Tibial nerve (tissue), 4 donors: ENCODE data around the gene MYOM1. TPM values are rescaled to one million over a fixed set of nuclear protein-coding genes. Genes with fewer than 3 reads are reported as not detected.

Source experiments
- DNase-seq, 2 donors: peaks; one replicate each; pipeline ENCODE4 v3.0.0-alpha.2; 2019; ENCODE audit warnings: low spot score in 2 of 2
- H3K27ac ChIP-seq, 4 donors: fragments of 200-600 bp; sonication (generic) in 3 of 4; one replicate each; pipeline ENCODE4 v1.5.1; 2017 to 2019; ENCODE audit warnings: mild to moderate bottlenecking in 1 of 4
- H3K27me3 ChIP-seq, 2 donors: fragments of 200-600 bp; sonication (generic) in 1 of 2; one replicate each; pipeline versions ENCODE4 v1.5.1 to v1.6.0; 2017 to 2019
- H3K36me3 ChIP-seq, 3 donors: fragments of 200-600 bp; sonication (generic); one replicate each; pipeline ENCODE4 v1.5.1; 2018 to 2019
- H3K4me1 ChIP-seq, 4 donors: fragments of 200-600 bp; sonication (generic) in 3 of 4; one replicate each; pipeline ENCODE4 v1.5.1; 2017 to 2019
- H3K4me3 ChIP-seq, 4 donors: fragments of 200-600 bp; sonication (generic) in 3 of 4; one replicate each; pipeline ENCODE4 v1.5.1; 2017 to 2019; ENCODE audit warnings: mild to moderate bottlenecking in 1 of 4, moderate library complexity in 1 of 4
- H3K9me3 ChIP-seq, 4 donors: fragments of 200-600 bp; sonication (generic) in 3 of 4; one replicate each; pipeline ENCODE4 v1.5.1; 2017 to 2019
- EP300 ChIP-seq, 2 donors: sonication (generic); formaldehyde crosslinking; IDR thresholded peaks; one replicate each; pipeline ENCODE4 v1.6.1; 2017; ENCODE audit warnings: antibody characterized with exemption in 2 of 2, mild to moderate bottlenecking in 1 of 2
- POLR2A ChIP-seq, 2 donors: fragments of 450-650 bp; IDR thresholded peaks; one replicate each; pipeline ENCODE4 v1.6.1; 2017; ENCODE audit warnings: antibody characterized with exemption in 2 of 2, mild to moderate bottlenecking in 2 of 2, moderate library complexity in 2 of 2
- WGBS, 2 donors: methylation state at CpG; one replicate each; pipeline ENCODE4 v1.1.5; 2018; 5-methylcytosine and 5-hydroxymethylcytosine counted together
- total RNA-seq, 4 donors: library from RNA; depleted of rRNA; stranded (reverse); fragments of >200 nt; gene quantifications; one replicate each; pipeline ENCODE4 v1.1.0, GENCODE V29; 2016
- TF ChIP-seq, protein P1 (sequence below), 5 experiments: fragments of 200-600 bp in 3 of 5; fragments of 450-650 bp in 2 of 5; sonication (generic) in 3 of 5; IDR thresholded peaks; one replicate each; pipeline ENCODE4 v1.5.1; 2016 to 2019; ENCODE audit warnings: antibody characterized with exemption in 5 of 5, mild to moderate bottlenecking in 3 of 5, moderate library complexity in 2 of 5

MYOM1 gene
- total RNA-seq, 4 donors from 2014 or later: 3.0 to 8.1 (median 5.6) TPM

- Histone ChIP-seq H3K9me3 (no peaks in the 10 kb centered on the region), H3K4me3 (no peak overlapping the region), H3K27ac (peak overlapping the region in 2 of 4 donors; percentile 21 to 57), H3K27me3 (no peaks in the 10 kb centered on the region), H3K36me3 (peaks cover 0 to 10% (median 0%) of the 10 kb centered on the region in 3 donors), H3K4me1 (peaks cover 0 to 25% (median 2%) of the 10 kb centered on the region in 4 donors)
- TF ChIP-seq POLR2A (IDR thresholded peaks at IDR 0.05): no peak
- TF ChIP-seq, protein P1, sequence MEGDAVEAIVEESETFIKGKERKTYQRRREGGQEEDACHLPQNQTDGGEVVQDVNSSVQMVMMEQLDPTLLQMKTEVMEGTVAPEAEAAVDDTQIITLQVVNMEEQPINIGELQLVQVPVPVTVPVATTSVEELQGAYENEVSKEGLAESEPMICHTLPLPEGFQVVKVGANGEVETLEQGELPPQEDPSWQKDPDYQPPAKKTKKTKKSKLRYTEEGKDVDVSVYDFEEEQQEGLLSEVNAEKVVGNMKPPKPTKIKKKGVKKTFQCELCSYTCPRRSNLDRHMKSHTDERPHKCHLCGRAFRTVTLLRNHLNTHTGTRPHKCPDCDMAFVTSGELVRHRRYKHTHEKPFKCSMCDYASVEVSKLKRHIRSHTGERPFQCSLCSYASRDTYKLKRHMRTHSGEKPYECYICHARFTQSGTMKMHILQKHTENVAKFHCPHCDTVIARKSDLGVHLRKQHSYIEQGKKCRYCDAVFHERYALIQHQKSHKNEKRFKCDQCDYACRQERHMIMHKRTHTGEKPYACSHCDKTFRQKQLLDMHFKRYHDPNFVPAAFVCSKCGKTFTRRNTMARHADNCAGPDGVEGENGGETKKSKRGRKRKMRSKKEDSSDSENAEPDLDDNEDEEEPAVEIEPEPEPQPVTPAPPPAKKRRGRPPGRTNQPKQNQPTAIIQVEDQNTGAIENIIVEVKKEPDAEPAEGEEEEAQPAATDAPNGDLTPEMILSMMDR (IDR thresholded peaks at IDR 0.05): no peak
- TF ChIP-seq EP300 (IDR thresholded peaks at IDR 0.05): no peak
- WGBS, 2 donors: 66 to 68% methylated on average over 2 of the region's 2 CpGs
- DNase-seq: no peak
Observed at GRCh38 chr18:3218819-3219218, 949 bp downstream of the MYOM1 start.

- TF ChIP-seq EP300 (IDR thresholded peaks at IDR 0.05) (no peak), POLR2A (IDR thresholded peaks at IDR 0.05) (no peak)
- TF ChIP-seq, protein P1 (IDR thresholded peaks at IDR 0.05): no peak
Observed at GRCh38 chr18:3217948-3218647, 1.7 kb downstream of the MYOM1 start.

GRCh38 chr18:3216987-3217386, 2.8 kb downstream of the MYOM1 start:
- peak overlapping the region in 2 of 4 donors; percentile 29 to 58 for H3K27ac ChIP-seq
- H3K27me3 ChIP-seq: no peaks in the 10 kb centered on the region
- no peaks in the 10 kb centered on the region for H3K9me3 ChIP-seq
- H3K36me3 ChIP-seq: peaks cover 0 to 10% (median 0%) of the 10 kb centered on the region in 3 donors
- TF ChIP-seq EP300 (IDR thresholded peaks at IDR 0.05) (no peak), POLR2A (IDR thresholded peaks at IDR 0.05) (no peak)
- TF ChIP-seq, protein P1 (IDR thresholded peaks at IDR 0.05): no peak
- no peak for DNase-seq
- 85 to 92% methylated on average over 5 of the region's 5 CpGs for WGBS, 2 donors
- peaks cover 0 to 29% (median 6%) of the 10 kb centered on the region in 4 donors for H3K4me1 ChIP-seq
- H3K4me3 ChIP-seq: no peak overlapping the region

More at GRCh38 chr18:3217948-3218647, 1.7 kb downstream of the MYOM1 start:
- DNase-seq: no peak
- Histone ChIP-seq H3K4me1 (peaks cover 0 to 25% (median 3%) of the 10 kb centered on the region in 4 donors), H3K36me3 (peaks cover 0 to 10% (median 0%) of the 10 kb centered on the region in 3 donors), H3K27me3 (no peaks in the 10 kb centered on the region), H3K27ac (peak overlapping the region in 2 of 4 donors; percentile 21 to 58), H3K4me3 (no peak overlapping the region), H3K9me3 (no peaks in the 10 kb centered on the region)
- 36 to 45% methylated on average over 3 of the region's 3 CpGs for WGBS, 2 donors

GRCh38 chr18:3214855-3215637, 4.7 kb downstream of the MYOM1 start:
- Histone ChIP-seq H3K36me3 (peaks cover 0 to 10% (median 0%) of the 10 kb centered on the region in 3 donors), H3K9me3 (no peaks in the 10 kb centered on the region), H3K4me1 (peaks cover 0 to 40% (median 13%) of the 10 kb centered on the region in 4 donors), H3K27ac (no peak overlapping the region), H3K4me3 (no peak overlapping the region), H3K27me3 (no peaks in the 10 kb centered on the region)
- 91 to 96% methylated on average over 36 of the region's 36 CpGs for WGBS, 2 donors
- TF ChIP-seq EP300 (IDR thresholded peaks at IDR 0.05): no peak
- TF ChIP-seq, protein P1 (IDR thresholded peaks at IDR 0.05): no peak
- TF ChIP-seq POLR2A (IDR thresholded peaks at IDR 0.05): no peak
- DNase-seq: no peak
